ENCODE measurements around the gene SLC22A1.

DNA sequence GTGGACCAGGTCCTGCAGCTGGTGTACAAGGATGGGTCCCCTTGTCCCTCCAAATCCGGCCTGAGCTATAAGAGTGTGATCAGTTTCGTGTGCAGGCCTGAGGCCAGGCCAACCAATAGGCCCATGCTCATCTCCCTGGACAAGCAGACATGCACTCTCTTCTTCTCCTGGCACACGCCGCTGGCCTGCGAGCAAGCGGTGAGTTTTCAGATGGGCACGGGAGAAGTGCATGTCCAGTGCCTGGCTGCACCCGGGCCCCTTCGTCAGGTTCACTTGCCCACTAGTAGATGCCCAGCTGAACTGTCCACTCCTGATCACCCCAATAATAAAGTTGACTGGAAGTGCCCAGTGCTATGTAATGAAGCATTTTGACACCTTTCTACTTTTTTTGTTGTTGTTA, 48.3 kb upstream of the SLC22A1 start:
- TF ChIP-seq, protein P1, sequence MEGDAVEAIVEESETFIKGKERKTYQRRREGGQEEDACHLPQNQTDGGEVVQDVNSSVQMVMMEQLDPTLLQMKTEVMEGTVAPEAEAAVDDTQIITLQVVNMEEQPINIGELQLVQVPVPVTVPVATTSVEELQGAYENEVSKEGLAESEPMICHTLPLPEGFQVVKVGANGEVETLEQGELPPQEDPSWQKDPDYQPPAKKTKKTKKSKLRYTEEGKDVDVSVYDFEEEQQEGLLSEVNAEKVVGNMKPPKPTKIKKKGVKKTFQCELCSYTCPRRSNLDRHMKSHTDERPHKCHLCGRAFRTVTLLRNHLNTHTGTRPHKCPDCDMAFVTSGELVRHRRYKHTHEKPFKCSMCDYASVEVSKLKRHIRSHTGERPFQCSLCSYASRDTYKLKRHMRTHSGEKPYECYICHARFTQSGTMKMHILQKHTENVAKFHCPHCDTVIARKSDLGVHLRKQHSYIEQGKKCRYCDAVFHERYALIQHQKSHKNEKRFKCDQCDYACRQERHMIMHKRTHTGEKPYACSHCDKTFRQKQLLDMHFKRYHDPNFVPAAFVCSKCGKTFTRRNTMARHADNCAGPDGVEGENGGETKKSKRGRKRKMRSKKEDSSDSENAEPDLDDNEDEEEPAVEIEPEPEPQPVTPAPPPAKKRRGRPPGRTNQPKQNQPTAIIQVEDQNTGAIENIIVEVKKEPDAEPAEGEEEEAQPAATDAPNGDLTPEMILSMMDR (conservative IDR thresholded peaks at IDR 0.05; ENCODE audit: low read depth in 2 of 2), result no peak
- no peak for TF ChIP-seq NANOG (IDR thresholded peaks at IDR 0.05; ENCODE audit: borderline replicate concordance)
- no peak for TF ChIP-seq EZH2phosphoT487 (IDR thresholded peaks at IDR 0.05; ENCODE audit: unreplicated experiment)
- no peak for TF ChIP-seq CREB1 (CRISPR knock-in tag; IDR thresholded peaks at IDR 0.05; ENCODE audit: low read depth)
- TF ChIP-seq EZH2 (IDR thresholded peaks at IDR 0.05; ENCODE audit: low read depth, unreplicated experiment), result no peak

Measured in GM23338 (cell line).